Heart right ventricle (tissue), 16 donors: ENCODE results near the gene RHCE. TPM values are rescaled to one million over a fixed set of nuclear protein-coding genes. Genes with fewer than 3 reads are reported as not detected.
A peak's percentile ranks its signal among the peaks of the same experiment; 100 is the strongest.
"Not testable (repeated sequence)": the region's sequence is repeated elsewhere in the genome, so short reads cannot be mapped to it uniquely, and the experiment has no call there.

Experiments used
- ATAC-seq, 8 donors: fragments of 200-7000 bp; cut with Tn5 transposase; one replicate each; pipeline ENCODE4 v1.9.1; 2020; ENCODE audit warnings: mild to moderate bottlenecking in 8 of 8, moderate library complexity in 8 of 8, moderate number of reproducible peaks in 1 of 8
- DNase-seq, 2 donors: peaks; one replicate each; pipeline ENCODE4 v3.0.0-alpha.2; 2020
- H3K27ac ChIP-seq, 10 donors: fragments of 200-600 bp; sonication (generic) in 2 of 10; one replicate each; pipeline versions ENCODE4 v1.5.0 to v1.8.0; 2020 to 2022; ENCODE audit warnings: mild to moderate bottlenecking in 3 of 10
- H3K27me3 ChIP-seq, 7 donors: fragments of 200-600 bp; one replicate each; pipeline ENCODE4 v1.8.0; 2021 to 2022; ENCODE audit warnings: mild to moderate bottlenecking in 2 of 7
- H3K36me3 ChIP-seq, 9 donors: fragments of 200-600 bp; sonication (generic) in 1 of 9; one replicate each; pipeline versions ENCODE4 v1.5.0 to v1.8.0; 2020 to 2022; ENCODE audit warnings: mild to moderate bottlenecking in 2 of 9
- H3K4me1 ChIP-seq, 9 donors: fragments of 200-600 bp; sonication (generic) in 1 of 9; one replicate each; pipeline versions ENCODE4 v1.5.0 to v1.8.0; 2020 to 2022; ENCODE audit warnings: mild to moderate bottlenecking in 4 of 9
- H3K4me3 ChIP-seq, 10 donors: fragments of 200-600 bp; sonication (generic) in 2 of 10; one replicate each; pipeline versions ENCODE4 v1.5.0 to v1.8.0; 2020 to 2022; ENCODE audit warnings: mild to moderate bottlenecking in 7 of 10, moderate library complexity in 2 of 10
- H3K9me3 ChIP-seq, 11 donors: fragments of 200-600 bp in 10 of 11; sonication (generic) in 2 of 11; one replicate each; pipeline versions ENCODE4 v1.5.0 to v1.8.0; 2013 to 2022; ENCODE audit warnings: mild to moderate bottlenecking in 2 of 11, control low read depth in 1 of 11, moderate library complexity in 1 of 11
- WGBS, 2 donors: extraction: QIAGEN DNeasy Blood & Tissue Kit; methylation state at CpG; one replicate each; pipeline ENCODE4 v1.1.7; 2013; ENCODE audit warnings: inconsistent platforms in 1 of 2; 5-methylcytosine and 5-hydroxymethylcytosine counted together
- intact Hi-C, 10 donors: fragments of 100-400 bp; cut with DNase I; formaldehyde crosslinking; loops; one replicate each; pipeline versions ENCODE4 v1.11.1 to v1.14.2; 2022
- polyA plus RNA-seq, 2 donors: library from polyadenylated mRNA; stranded (reverse); fragments of 200-250 nt; gene quantifications; one replicate each; pipeline ENCODE4 v1.2.3, GENCODE V29; 2013
- total RNA-seq, 10 donors: library from RNA; stranded (reverse); fragmentation: NEBNext Ultra II Directional in 3 of 10; extraction: Animal tissue kit (Norgen Biotek cat#: 25700) in 3 of 10; gene quantifications; one replicate each; pipeline versions ENCODE4 v1.2.1 to v1.2.4, GENCODE V29; 2021 to 2023
- TF ChIP-seq, protein P1 (sequence below), 9 donors: fragments of 200-600 bp; sonication (generic) in 2 of 9; IDR thresholded peaks; one replicate each; pipeline versions ENCODE4 v1.5.0 to v1.8.0; 2021 to 2022; ENCODE audit warnings: antibody characterized with exemption in 9 of 9, mild to moderate bottlenecking in 5 of 9, moderate library complexity in 1 of 9
- donor health status: Arrhythmogenic right ventricular cardiomyopathy.
- donor health status: ischemic (EF 13 %, LVEDD 7.1; RV severe dilation, severe dysfunction).
- donor health status: healthy with polysubstance abuse.
- donor health status: DM: no; HTN: yes; CAD: no.
- donor health status: DM: no; HTN: no; CAD: no.
- donor health status: ischemic (EF 25% LVEDD 6.9; RV normal size, moderate dysfunction).
- donor health status: ischemic (EF 25% LVEDD 5.7; RV mildly dilated, moderate dysfunction).
- donor health status: healthy.
- donor health status: DM: yes; HTN: yes; CAD: no.
- donor health status: Ischemic cardiomyopathy.
- donor health status: ischemic (EF 35%, LVEDD 5.7; RV mildly dilated, moderate dysfunction).
- donor health status: nonischemic (EF 11% LVEDD 7.7; RV severe dilation, severe dysfunction).
- donor health status: DM: yes; HTN: yes; CAD: no.
- donor health status: PGD.
- donor health status: ischemic (EF 29% LVEDD 5.4; RV normal size, mild dysfunction).
- donor health status: nonischemic (EF 23%, LVEDD 6.1; RV moderate dilation, normal function).

RHCE gene
- total and polyA plus RNA-seq, 12 donors: 0.17 to 4.9 (median 0.92) TPM

DNA sequence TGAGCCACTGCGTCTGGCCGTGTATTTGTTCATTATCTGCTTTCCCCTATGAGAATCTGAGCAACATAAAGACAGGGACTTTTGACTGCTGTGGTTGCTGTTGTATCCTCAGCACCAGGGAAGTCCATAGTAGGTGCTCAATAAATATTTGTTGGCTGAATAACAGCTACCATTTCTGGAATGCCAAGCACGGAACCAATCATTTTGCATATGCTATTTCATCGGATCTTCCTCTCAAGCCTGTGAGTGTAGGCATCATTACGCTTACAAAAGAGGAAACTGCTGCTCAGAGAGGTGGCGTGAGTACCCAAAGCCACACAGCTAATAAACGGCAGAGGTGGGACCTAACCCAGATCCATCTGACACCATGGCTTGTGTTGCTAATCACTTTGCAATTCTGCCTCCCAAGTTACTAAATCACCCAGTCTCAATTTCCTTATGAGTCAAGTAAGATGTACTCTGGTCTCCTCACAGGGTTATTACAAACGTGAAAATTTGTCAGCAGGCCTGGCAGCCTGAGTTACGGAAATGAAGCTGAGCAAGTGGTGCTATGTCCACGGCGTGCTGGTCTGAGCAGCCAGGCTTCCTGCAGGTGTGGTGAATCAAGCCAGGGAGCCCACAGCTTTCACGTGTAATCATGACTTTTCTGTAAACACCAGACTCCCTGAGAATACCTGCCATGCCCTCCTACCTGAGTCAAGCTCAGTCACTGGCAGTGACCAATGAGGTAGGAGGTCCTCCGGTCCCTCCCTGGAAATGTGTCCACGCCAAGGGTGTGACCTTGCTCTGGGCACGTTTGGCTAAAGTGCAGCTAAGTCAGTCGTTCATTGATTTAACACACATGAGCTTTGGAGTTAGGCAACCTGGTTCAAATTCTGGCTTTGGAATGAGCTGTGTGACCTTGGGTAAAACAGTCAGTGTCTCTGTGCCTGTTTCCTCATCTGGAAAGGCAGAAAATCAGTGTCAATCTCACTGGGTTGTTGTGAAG lies 4.8 kb upstream of the RHCE start:
- Histone ChIP-seq H3K9me3 (no peaks in the 10 kb centered on the region), H3K27ac (no peak overlapping the region), H3K27me3 (no peaks in the 10 kb centered on the region), H3K4me3 (no peak overlapping the region), H3K36me3 (no peaks in the 10 kb centered on the region), H3K4me1 (peaks cover 0 to 7% (median 5%) of the 10 kb centered on the region in 9 donors)
- intact Hi-C loops: loop anchor here in 1 of 10 donors (10.0 kb wide), 1 partner anchor 99 kb away; no protein-coding TSS in a partner anchor
- WGBS, 2 donors: 84 to 88% methylated on average over 16 of the region's 16 CpGs
- no peak for DNase-seq
- TF ChIP-seq, protein P1, sequence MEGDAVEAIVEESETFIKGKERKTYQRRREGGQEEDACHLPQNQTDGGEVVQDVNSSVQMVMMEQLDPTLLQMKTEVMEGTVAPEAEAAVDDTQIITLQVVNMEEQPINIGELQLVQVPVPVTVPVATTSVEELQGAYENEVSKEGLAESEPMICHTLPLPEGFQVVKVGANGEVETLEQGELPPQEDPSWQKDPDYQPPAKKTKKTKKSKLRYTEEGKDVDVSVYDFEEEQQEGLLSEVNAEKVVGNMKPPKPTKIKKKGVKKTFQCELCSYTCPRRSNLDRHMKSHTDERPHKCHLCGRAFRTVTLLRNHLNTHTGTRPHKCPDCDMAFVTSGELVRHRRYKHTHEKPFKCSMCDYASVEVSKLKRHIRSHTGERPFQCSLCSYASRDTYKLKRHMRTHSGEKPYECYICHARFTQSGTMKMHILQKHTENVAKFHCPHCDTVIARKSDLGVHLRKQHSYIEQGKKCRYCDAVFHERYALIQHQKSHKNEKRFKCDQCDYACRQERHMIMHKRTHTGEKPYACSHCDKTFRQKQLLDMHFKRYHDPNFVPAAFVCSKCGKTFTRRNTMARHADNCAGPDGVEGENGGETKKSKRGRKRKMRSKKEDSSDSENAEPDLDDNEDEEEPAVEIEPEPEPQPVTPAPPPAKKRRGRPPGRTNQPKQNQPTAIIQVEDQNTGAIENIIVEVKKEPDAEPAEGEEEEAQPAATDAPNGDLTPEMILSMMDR (IDR thresholded peaks at IDR 0.05): no peak
- ATAC-seq: no peak

DNA sequence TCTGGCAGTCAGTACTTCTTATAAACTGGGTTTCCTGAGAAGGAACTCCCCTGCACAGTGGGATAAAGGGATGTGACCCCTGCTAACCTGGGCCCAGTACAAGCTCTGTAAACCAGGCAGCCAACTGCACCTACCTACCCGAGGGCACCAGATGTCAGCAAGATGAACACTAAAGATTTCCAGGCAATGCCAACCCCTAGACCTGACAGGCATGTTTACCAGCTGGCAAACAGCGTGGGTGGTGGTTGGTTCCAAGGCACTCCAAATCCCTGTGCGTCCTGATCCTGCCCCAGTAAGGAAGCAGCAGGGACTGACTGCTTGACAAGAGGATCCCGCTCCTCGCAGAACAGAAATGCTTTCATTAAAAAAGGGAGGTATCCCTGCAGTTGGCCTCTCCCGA lies 2.6 kb upstream of the RHCE start:
- not testable (repeated sequence) for H3K27ac ChIP-seq, H3K4me3 ChIP-seq, H3K36me3 ChIP-seq, DNase-seq, H3K27me3 ChIP-seq, H3K4me1 ChIP-seq, H3K9me3 ChIP-seq
- intact Hi-C loops: loop anchor here in 1 of 10 donors (10.0 kb wide), 1 partner anchor 102 kb away; no protein-coding TSS in a partner anchor
- peak in 3 of 8 donors; percentile 35 to 40 (median 36) for ATAC-seq
- WGBS, 2 donors: 78 to 87% methylated on average over 5 of the region's 6 CpGs

DNA sequence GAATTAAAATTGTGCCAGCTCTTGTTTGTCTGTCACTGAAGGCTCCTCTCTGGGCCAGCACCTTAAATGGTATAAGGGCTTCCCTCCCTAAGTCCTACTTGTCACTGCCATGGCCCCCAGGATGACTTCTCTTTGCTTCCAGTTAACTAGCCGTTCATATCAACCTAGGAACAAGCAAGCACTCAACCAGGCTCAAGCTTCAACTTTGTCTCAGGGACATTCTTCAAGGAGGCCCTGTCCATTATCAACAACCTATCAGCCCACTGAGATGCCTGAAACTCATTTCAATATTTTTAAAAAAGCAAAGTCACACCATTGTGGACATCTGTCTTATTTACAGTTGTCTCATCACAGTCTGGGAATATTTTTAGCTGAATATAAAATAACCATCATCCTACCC lies 1.3 kb downstream of the RHCE start:
- ATAC-seq, H3K27me3 ChIP-seq, H3K27ac ChIP-seq, H3K36me3 ChIP-seq, DNase-seq, H3K4me3 ChIP-seq, H3K4me1 ChIP-seq, intact Hi-C loops, H3K9me3 ChIP-seq: not testable (repeated sequence)
- WGBS, 2 donors: 93 to 95% methylated on average over 1 of the region's 1 CpG

DNA sequence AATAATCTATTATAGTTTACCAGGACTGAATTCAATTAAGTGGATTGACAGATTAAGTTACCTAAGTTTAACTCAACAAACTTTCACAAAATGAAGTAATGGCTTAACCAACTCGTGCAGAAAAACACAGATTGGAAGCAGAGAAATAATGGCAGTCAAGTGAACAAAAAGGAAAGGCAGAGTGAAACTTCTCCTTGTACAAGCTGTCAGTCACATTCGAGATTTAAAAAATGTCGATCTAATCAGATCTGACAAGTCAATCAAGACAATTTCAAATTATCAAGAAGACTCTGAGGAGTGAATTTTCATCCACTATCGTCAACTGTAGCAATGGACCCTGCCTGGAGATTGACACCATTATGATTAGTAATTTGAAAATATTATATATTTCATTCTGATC lies 3.3 kb downstream of the RHCE start:
- intact Hi-C loops, H3K27me3 ChIP-seq, H3K9me3 ChIP-seq, H3K36me3 ChIP-seq, H3K27ac ChIP-seq, H3K4me3 ChIP-seq, H3K4me1 ChIP-seq, ATAC-seq, DNase-seq: not testable (repeated sequence)
- 86 to 91% methylated on average over 4 of the region's 4 CpGs for WGBS, 2 donors

DNA sequence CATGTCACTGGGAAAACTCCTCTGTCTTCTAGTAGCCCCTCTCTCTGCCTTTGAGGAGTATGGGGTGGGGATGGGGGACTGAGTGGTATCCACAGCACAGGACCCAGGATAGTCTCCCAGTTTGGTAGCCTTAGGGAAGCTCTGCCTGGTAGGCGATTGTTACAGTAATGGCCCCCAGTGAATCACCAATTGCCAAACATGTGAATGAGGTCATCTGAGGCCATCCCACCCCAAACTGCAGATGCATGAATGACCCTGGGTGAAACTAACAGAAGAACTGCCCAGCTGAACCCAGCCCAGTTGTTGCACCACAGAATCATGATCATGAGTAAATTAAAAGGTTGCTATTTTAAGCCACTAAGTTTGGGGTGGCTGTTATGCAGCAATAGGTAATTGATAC lies 6.0 kb downstream of the RHCE start:
- DNase-seq, H3K4me1 ChIP-seq, ATAC-seq, H3K4me3 ChIP-seq, H3K27ac ChIP-seq, H3K9me3 ChIP-seq, H3K27me3 ChIP-seq, H3K36me3 ChIP-seq: not testable (repeated sequence)
- WGBS, 2 donors: 88 to 89% methylated on average over 1 of the region's 1 CpG
- intact Hi-C loops: loop anchor here in 1 of 10 donors (5.0 kb wide), 1 partner anchor 127 kb away; no protein-coding TSS in a partner anchor

DNA sequence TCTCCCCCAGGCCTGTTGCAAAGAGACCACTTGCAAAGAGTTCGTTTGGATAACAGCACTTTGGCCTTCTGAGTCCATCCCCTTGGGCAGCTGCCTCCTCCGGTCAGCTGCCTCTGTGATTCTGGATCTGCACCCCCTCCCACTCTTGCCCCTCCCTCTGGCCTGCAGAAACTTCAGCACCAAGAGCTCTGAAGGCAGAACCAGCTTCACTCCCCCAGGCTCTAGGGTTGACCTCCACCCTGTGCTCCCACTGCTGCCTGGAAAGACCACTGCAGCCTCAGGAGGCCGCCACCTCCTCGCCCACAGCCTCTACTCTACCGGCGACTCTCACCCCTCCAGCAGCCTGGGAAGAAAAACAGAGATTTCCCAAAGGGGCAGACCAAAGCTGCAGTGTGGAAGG lies 6.5 kb downstream of the RHCE start:
- WGBS, 2 donors: 25 to 63% methylated on average over 1 to 2 of the region's 6 CpGs
- H3K9me3 ChIP-seq, ATAC-seq: not testable (repeated sequence)

DNA sequence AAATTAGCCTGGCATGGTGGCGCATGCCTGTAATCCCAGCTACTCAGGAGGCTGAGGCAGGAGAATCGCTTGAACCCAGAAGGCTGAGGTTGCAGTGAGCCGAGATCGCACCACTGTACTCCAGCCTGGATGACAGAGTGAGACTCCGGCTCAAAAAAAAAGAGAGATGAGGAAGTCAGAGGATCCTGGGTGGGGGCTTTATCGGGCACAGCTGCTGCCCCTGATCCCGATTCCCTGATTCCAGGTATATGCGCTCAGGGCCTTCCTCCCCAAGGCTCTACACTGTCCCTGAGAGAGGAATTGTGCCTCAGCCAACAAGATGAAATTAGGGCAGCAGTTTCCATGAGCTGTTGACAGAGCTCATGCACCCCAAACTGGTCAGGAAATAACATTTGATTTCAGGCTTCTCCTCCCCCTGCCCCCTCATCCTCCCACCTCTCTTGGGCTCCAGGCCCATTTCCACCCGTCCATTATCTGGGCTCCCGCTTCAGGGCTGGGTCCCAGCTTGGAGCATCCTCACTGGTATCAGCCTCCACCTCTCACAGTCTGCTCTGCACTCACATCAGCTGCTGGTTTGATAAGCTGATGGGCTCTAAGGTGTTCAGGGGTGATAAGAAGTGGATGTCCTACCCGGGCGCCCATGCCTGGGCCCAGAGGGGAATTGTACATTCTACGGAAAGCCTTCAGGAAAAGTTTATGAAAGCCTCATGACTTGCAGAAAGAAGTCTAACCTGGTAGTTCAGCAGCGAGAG lies 7.6 kb downstream of the RHCE start:
- intact Hi-C loops: loop anchor here in 1 of 10 donors (5.0 kb wide), 1 partner anchor 126 kb away; no protein-coding TSS in a partner anchor
- H3K27ac ChIP-seq, H3K27me3 ChIP-seq, H3K4me1 ChIP-seq, H3K36me3 ChIP-seq, DNase-seq, H3K9me3 ChIP-seq, H3K4me3 ChIP-seq, ATAC-seq: not testable (repeated sequence)
- WGBS, 2 donors: 84 to 90% methylated on average over 13 of the region's 14 CpGs

More for the DNA sequence above, 6.5 kb downstream of the RHCE start:
- H3K4me3 ChIP-seq, DNase-seq, H3K4me1 ChIP-seq, H3K27ac ChIP-seq, H3K27me3 ChIP-seq, H3K36me3 ChIP-seq: not testable (repeated sequence)
- intact Hi-C loops: loop anchor here in 1 of 10 donors (5.0 kb wide), 1 partner anchor 127 kb away; no protein-coding TSS in a partner anchor

DNA sequence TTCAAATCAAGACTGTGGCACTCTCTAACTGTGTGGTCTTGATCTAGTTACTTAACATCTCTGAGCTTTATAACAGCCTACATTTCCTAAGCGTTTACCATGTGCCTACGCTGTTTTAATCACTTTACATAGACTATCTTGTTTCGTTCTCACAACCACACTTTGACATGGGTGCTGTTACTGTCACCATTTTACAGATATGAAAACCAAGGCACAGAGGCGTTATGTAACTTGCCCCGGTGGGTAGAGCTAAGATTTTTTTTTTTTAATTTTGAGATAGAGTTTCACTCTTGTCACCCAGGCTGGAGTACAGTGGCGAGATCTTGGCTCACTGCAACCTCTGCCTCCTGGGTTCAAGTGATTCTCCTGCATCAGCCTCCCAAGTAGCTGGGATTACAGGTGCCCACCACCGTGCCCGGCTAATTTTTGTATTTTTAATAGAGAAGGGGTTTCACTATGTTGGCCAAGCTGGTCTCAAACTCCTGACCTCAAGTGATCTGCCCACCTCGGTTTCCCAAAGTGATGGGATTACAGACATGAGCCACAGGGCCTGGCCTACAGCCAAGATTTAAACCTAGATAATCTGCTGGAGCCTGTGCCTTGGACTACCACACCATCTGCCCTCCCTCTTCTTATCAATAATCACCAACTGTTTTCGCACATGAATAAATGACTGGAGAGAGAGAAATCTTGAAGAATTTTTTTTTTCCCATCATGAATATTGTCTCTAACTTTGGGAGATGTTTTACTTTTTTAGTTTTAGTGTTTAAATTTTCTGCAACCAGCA lies 10.8 kb downstream of the RHCE start:
- intact Hi-C loops: loop anchor here in 4 of 10 donors (5.0 to 10.0 kb wide), 3 partner anchors 105 to 123 kb away; no protein-coding TSS in a partner anchor
- H3K27ac ChIP-seq, H3K4me3 ChIP-seq, H3K4me1 ChIP-seq, H3K9me3 ChIP-seq, H3K27me3 ChIP-seq, H3K36me3 ChIP-seq, ATAC-seq, DNase-seq: not testable (repeated sequence)
- WGBS, 2 donors: 86 to 89% methylated on average over 8 to 10 of the region's 10 CpGs

DNA sequence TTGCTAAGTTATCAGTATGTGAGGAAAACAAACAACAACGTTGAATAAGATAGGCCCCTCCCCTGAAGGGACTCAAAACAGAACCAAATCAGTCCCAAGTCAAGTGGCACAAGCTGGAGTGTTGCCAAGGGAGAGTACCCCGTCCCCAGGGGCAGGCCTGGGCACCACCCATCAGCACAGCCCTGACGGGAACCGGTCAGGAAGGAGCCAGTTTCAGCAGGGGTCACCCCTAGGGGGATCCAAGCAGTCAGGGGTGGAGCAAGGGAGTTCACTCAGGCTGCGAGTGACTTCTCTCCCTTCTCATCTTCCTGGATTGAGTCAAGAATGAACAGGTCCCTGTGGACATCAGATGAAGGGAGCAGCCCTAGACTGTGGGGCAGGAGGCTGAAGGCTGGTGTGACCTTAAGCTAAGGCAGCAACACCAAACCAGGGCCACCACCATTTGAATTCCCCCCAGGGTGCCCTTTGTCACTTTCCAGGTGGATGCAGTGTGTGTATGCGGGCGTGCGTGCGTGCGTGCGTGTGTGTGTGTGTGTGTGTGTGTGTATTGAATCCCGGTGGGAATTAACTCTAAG lies 14.8 kb downstream of the RHCE start:
- intact Hi-C loops: loop anchor here in 3 of 10 donors (10.0 kb wide), 2 partner anchors 109 to 119 kb away; no protein-coding TSS in a partner anchor
- not testable (repeated sequence) for H3K27ac ChIP-seq, H3K4me1 ChIP-seq, DNase-seq, H3K9me3 ChIP-seq, ATAC-seq, H3K27me3 ChIP-seq, H3K36me3 ChIP-seq, H3K4me3 ChIP-seq
- 72 to 88% methylated on average over 8 to 10 of the region's 12 CpGs for WGBS, 2 donors
